HepG2 (cell line): Measurements from ENCODE around the gene FOXE3. TPM values are rescaled to one million over a fixed set of nuclear protein-coding genes. Genes with fewer than 3 reads are reported as not detected.

Source experiments
- CSRNP1 ChIP-seq: sonication (generic); formaldehyde crosslinking; IDR thresholded peaks from 2 replicates; pipeline ENCODE4 v1.8.1; 2023; ENCODE audit warnings: mild to moderate bottlenecking, missing genetic modification reagents
- EEA1 ChIP-seq: sonication (generic); formaldehyde crosslinking; IDR thresholded peaks from 2 replicates; pipeline ENCODE4 v1.5.1; 2020; ENCODE audit warnings: mild to moderate bottlenecking, missing genetic modification reagents, borderline replicate concordance
- EED ChIP-seq: sonication (generic); formaldehyde crosslinking; IDR thresholded peaks from 2 replicates; pipeline ENCODE4 v1.5.0; 2020; ENCODE audit warnings: mild to moderate bottlenecking, missing genetic modification reagents
- FOXM1 ChIP-seq: sonication (generic); formaldehyde crosslinking; IDR thresholded peaks from 2 replicates; pipeline ENCODE4 v1.5.0; 2020; ENCODE audit warnings: missing genetic modification reagents
- GABPA ChIP-seq, 2 experiments: IDR thresholded peaks; 2 replicates each; pipeline ENCODE4 v1.6.1; 2011 to 2016; ENCODE audit warnings: low read depth in 2 of 2, low read length in 1 of 2, missing biosample characterization in 1 of 2, missing genetic modification characterization in 1 of 2
- MAFG ChIP-seq: sonication (generic); formaldehyde crosslinking; IDR thresholded peaks from 2 replicates; pipeline ENCODE4 v1.5.1; 2020; ENCODE audit warnings: mild to moderate bottlenecking, missing genetic modification reagents
- MTF2 ChIP-seq: sonication (generic); formaldehyde crosslinking; IDR thresholded peaks from 2 replicates; pipeline ENCODE4 v1.5.0; 2020; ENCODE audit warnings: missing genetic modification reagents, borderline replicate concordance
- POGZ ChIP-seq: sonication (generic); formaldehyde crosslinking; IDR thresholded peaks from 2 replicates; pipeline ENCODE4 v1.4.0; 2020; ENCODE audit warnings: mild to moderate bottlenecking, missing genetic modification reagents
- SIN3A ChIP-seq: IDR thresholded peaks from 2 replicates; pipeline ENCODE4 v1.6.1; 2011; ENCODE audit warnings: low read depth, mild to moderate bottlenecking, control low read depth, low read length, borderline replicate concordance
- SP1 ChIP-seq, 2 experiments: fragments of 450-650 bp in 1 of 2; sonication (generic) in 1 of 2; formaldehyde crosslinking in 1 of 2; IDR thresholded peaks; 2 replicates each; pipeline versions ENCODE4 v1.4.0 to v1.6.1; 2016 to 2020; ENCODE audit warnings: missing genetic modification reagents in 1 of 2
- ZBTB25 ChIP-seq: IDR thresholded peaks from 2 replicates; pipeline ENCODE4 v1.6.1; 2018; ENCODE audit warnings: missing genetic modification reagents
- ZBTB34 ChIP-seq: sonication (generic); formaldehyde crosslinking; IDR thresholded peaks from 2 replicates; pipeline ENCODE4 v1.8.0; 2022; ENCODE audit warnings: mild to moderate bottlenecking, missing genetic modification reagents
- ZMYM2 ChIP-seq: sonication (generic); formaldehyde crosslinking; IDR thresholded peaks from 2 replicates; pipeline ENCODE4 v1.8.0; 2022; ENCODE audit warnings: mild to moderate bottlenecking, missing genetic modification reagents
- ZNF547 ChIP-seq: sonication (generic); formaldehyde crosslinking; IDR thresholded peaks from 2 replicates; pipeline ENCODE4 v1.5.1; 2020; ENCODE audit warnings: mild to moderate bottlenecking, missing genetic modification reagents
- ZNF687 ChIP-seq: sonication (generic); formaldehyde crosslinking; IDR thresholded peaks from 2 replicates; pipeline ENCODE4 v1.5.1; 2020; ENCODE audit warnings: mild to moderate bottlenecking, missing genetic modification reagents, moderate library complexity
- ZNF792 ChIP-seq: IDR thresholded peaks from 2 replicates; pipeline ENCODE4 v1.6.1; 2016
- ZSCAN5A ChIP-seq: sonication (generic); formaldehyde crosslinking; IDR thresholded peaks from 2 replicates; pipeline ENCODE4 v1.8.0; 2022; ENCODE audit warnings: mild to moderate bottlenecking, missing genetic modification reagents, borderline replicate concordance
- polyA plus RNA-seq, 8 experiments: library from polyadenylated mRNA; depleted of rRNA in 3 of 8; stranded (reverse) in 7 of 8; unstranded in 1 of 8; fragments of >200 nt; fragmentation: Illumina TruSeq in 4 of 8; extraction: Trizol in 4 of 8; gene quantifications; 2 replicates each; pipeline versions ENCODE4 v1.2.1 to v1.2.3, GENCODE V29; 2011 to 2016; ENCODE audit warnings: low read depth in 4 of 8, missing spikeins in 1 of 8, mixed read lengths in 1 of 8; ENCODE audit not compliant: insufficient read depth in 1 of 8
- total RNA-seq, 5 experiments: library from RNA; depleted of rRNA; stranded (reverse); fragments of >200 nt; fragmentation: Illumina TruSeq; extraction: Trizol; gene quantifications; 2 replicates each; pipeline ENCODE4 v1.2.3, GENCODE V29; 2016; ENCODE audit warnings: low read depth in 1 of 5

FOXE3 gene
- total and polyA plus RNA-seq, 2 of the 13 experiments (the other 11 are each of a cell fraction or from before 2014, with no cell fraction given) = not detected

GRCh38 chr1:47437447-47438164, 21.5 kb downstream of the FOXE3 start, which contains the start of gene FOXD2 (continued):
- TF ChIP-seq ZBTB25 (CRISPR knock-in tag) (peak; percentile 32; the same call in 1 of the 2 replicates), SP1 (IDR thresholded peaks at IDR 0.05) (no peak), SP1 (CRISPR knock-in tag; IDR thresholded peaks at IDR 0.05) (peak; percentile 61; the same call in 1 of the 2 replicates), SIN3A (0 out of 2 replicates have a peak, but pooled peaks have one; percentile 5), ZSCAN5A (no peak), MTF2 (CRISPR knock-in tag) (peak; percentile 80; the same call in 1 of the 2 replicates), ZBTB34 (CRISPR knock-in tag) (0 out of 2 replicates have a peak, but pooled peaks have one; percentile 41), FOXM1 (CRISPR knock-in tag) (no peak), CSRNP1 (CRISPR knock-in tag) (peak; percentile 28; the same call in 1 of the 2 replicates), POGZ (CRISPR knock-in tag) (peak; percentile 57), EED (CRISPR knock-in tag) (peak; percentile 14; the same call in 1 of the 2 replicates), ZNF687 (CRISPR knock-in tag) (peak; percentile 60), ZNF792 (CRISPR knock-in tag) (0 out of 2 replicates have a peak, but pooled peaks have one; percentile 22), EEA1 (CRISPR knock-in tag) (no peak), GABPA (IDR thresholded peaks at IDR 0.05; ENCODE audit: low read depth, low read length) (0 out of 2 replicates have a peak, but pooled peaks have one; percentile 29), GABPA (CRISPR knock-in tag; IDR thresholded peaks at IDR 0.05; ENCODE audit: low read depth) (no peak), MAFG (CRISPR knock-in tag) (no peak), ZNF547 (CRISPR knock-in tag) (peak; percentile 56; the same call in 1 of the 2 replicates), ZMYM2 (CRISPR knock-in tag) (no peak)
